HEK293 (cell line): ENCODE measurements around the gene EGR1.
"Not testable (repeated sequence)": the region's sequence is repeated elsewhere in the genome, so short reads cannot be mapped to it uniquely, and the experiment has no call there.

Source experiments
- CTCF ChIA-PET: fragments of 350-600 bp; formaldehyde crosslinking; extraction: SDS; loops from one replicate; lab custom pipeline; 2021; ENCODE audit warnings: antibody characterized with exemption; lab: Yijun Ruan, JAX
- POLR2A ChIA-PET: fragments of 300-600 bp; formaldehyde crosslinking; extraction: SDS; loops from one replicate; lab custom pipeline; 2020; ENCODE audit warnings: antibody characterized with exemption, inconsistent platforms; lab: Yijun Ruan, JAX
- H3K27ac ChIP-seq: fragments of 200-500 bp; sonication (Bioruptor generic); 2 replicates; pipeline ENCODE4 v1.5.1; 2014; ENCODE audit warnings: low read depth, low read length, control low read depth, inconsistent platforms; ENCODE audit errors: extremely low read depth
- H3K36me3 ChIP-seq, 2 experiments: fragments of 200-500 bp in 1 of 2; sonication (Bioruptor generic) in 1 of 2; 1 replicate in 1 of 2; 2 replicates in 1 of 2; pipeline ENCODE4 v1.5.1; 2014 to 2017; ENCODE audit warnings: inconsistent platforms in 2 of 2, low read length in 2 of 2; ENCODE audit not compliant: control insufficient read depth in 2 of 2, insufficient read depth in 1 of 2
- H3K4me1 ChIP-seq: fragments of 200-500 bp; sonication (Bioruptor generic); 2 replicates; pipeline ENCODE4 v1.5.1; 2014; ENCODE audit warnings: mild to moderate bottlenecking, low read length, inconsistent platforms; ENCODE audit not compliant: control insufficient read depth, insufficient read depth
- H3K4me3 ChIP-seq: 2 replicates; pipeline ENCODE4 v1.5.1; 2011; ENCODE audit warnings: low read depth, mild to moderate bottlenecking, control low read depth, low read length, moderate library complexity
- H3K9me3 ChIP-seq: fragments of 200-500 bp; sonication (Bioruptor generic); 2 replicates; pipeline ENCODE4 v1.5.1; 2014; ENCODE audit warnings: low read depth, low read length, inconsistent platforms; ENCODE audit not compliant: control insufficient read depth, insufficient read depth
- FEZF1 ChIP-seq: fragments of 450-650 bp; formaldehyde crosslinking; IDR thresholded peaks from 2 replicates; pipeline ENCODE4 v1.5.1; 2016; ENCODE audit warnings: missing biosample characterization, missing genetic modification characterization
- KLF1 ChIP-seq: fragments of 450-650 bp; formaldehyde crosslinking; IDR thresholded peaks from 2 replicates; pipeline ENCODE4 v1.5.1; 2016; ENCODE audit warnings: missing biosample characterization, missing genetic modification characterization
- RBAK ChIP-seq: fragments of 450-650 bp; formaldehyde crosslinking; IDR thresholded peaks from 2 replicates; pipeline ENCODE4 v1.5.1; 2016; ENCODE audit warnings: missing biosample characterization, missing genetic modification characterization
- SETDB1 ChIP-seq: IDR thresholded peaks from one replicate; pipeline ENCODE4 v1.6.1; 2017; ENCODE audit warnings: mild to moderate bottlenecking, low read length, moderate library complexity, mixed read lengths; ENCODE audit not compliant: insufficient read length
- SP7 ChIP-seq: fragments of 450-650 bp; formaldehyde crosslinking; IDR thresholded peaks from 2 replicates; pipeline ENCODE4 v1.5.1; 2016; ENCODE audit warnings: missing biosample characterization, missing genetic modification characterization
- ZNF138 ChIP-seq: fragments of 450-650 bp; formaldehyde crosslinking; IDR thresholded peaks from 2 replicates; pipeline ENCODE4 v1.5.1; 2016; ENCODE audit warnings: missing biosample characterization, missing genetic modification characterization, borderline replicate concordance
- ZNF16 ChIP-seq: fragments of 450-650 bp; formaldehyde crosslinking; IDR thresholded peaks from 2 replicates; pipeline ENCODE4 v1.5.1; 2016; ENCODE audit warnings: low read depth, missing biosample characterization, missing genetic modification characterization
- ZNF223 ChIP-seq: fragments of 450-650 bp; formaldehyde crosslinking; IDR thresholded peaks from 2 replicates; pipeline ENCODE4 v1.5.1; 2016; ENCODE audit warnings: missing biosample characterization, missing genetic modification characterization
- ZNF23 ChIP-seq: fragments of 450-650 bp; formaldehyde crosslinking; IDR thresholded peaks from 2 replicates; pipeline ENCODE4 v1.5.1; 2016; ENCODE audit warnings: missing biosample characterization, missing genetic modification characterization, borderline replicate concordance
- ZNF266 ChIP-seq: fragments of 450-650 bp; formaldehyde crosslinking; IDR thresholded peaks from 2 replicates; pipeline ENCODE4 v1.5.1; 2016; ENCODE audit warnings: missing biosample characterization, missing genetic modification characterization, low read depth
- ZNF341 ChIP-seq: fragments of 450-650 bp; formaldehyde crosslinking; IDR thresholded peaks from 2 replicates; pipeline ENCODE4; 2016; ENCODE audit warnings: low read depth, missing biosample characterization, missing genetic modification characterization
- ZNF514 ChIP-seq: fragments of 450-650 bp; formaldehyde crosslinking; IDR thresholded peaks from 2 replicates; pipeline ENCODE4 v1.5.1; 2016; ENCODE audit warnings: missing biosample characterization, missing genetic modification characterization
- ZNF548 ChIP-seq: fragments of 450-650 bp; formaldehyde crosslinking; IDR thresholded peaks from 2 replicates; pipeline ENCODE4 v1.5.1; 2016; ENCODE audit warnings: missing biosample characterization, missing genetic modification characterization
- ZNF600 ChIP-seq: fragments of 450-650 bp; formaldehyde crosslinking; IDR thresholded peaks from 2 replicates; pipeline ENCODE4 v1.5.1; 2016; ENCODE audit warnings: missing biosample characterization, missing genetic modification characterization
- ZNF660 ChIP-seq: fragments of 450-650 bp; IDR thresholded peaks from 2 replicates; pipeline ENCODE4 v1.5.1; 2018; ENCODE audit warnings: missing biosample characterization, mild to moderate bottlenecking, missing genetic modification characterization
- ZNF76 ChIP-seq: fragments of 450-650 bp; formaldehyde crosslinking; IDR thresholded peaks from 2 replicates; pipeline ENCODE4; 2016; ENCODE audit warnings: low read depth, missing biosample characterization, missing genetic modification characterization, borderline replicate concordance
- ZNF843 ChIP-seq: fragments of 450-650 bp; formaldehyde crosslinking; IDR thresholded peaks from 2 replicates; pipeline ENCODE4 v1.5.1; 2016; ENCODE audit warnings: missing biosample characterization, missing genetic modification characterization
- TF ChIP-seq, protein P1 (sequence below): fragments of 450-650 bp; formaldehyde crosslinking; IDR thresholded peaks from 2 replicates; pipeline ENCODE4 v1.5.1; 2016; ENCODE audit warnings: missing biosample characterization, missing genetic modification characterization
- TF ChIP-seq, protein P2 (sequence below): fragments of 450-650 bp; formaldehyde crosslinking; IDR thresholded peaks from 2 replicates; pipeline ENCODE4 v1.5.1; 2017; ENCODE audit warnings: missing biosample characterization, missing genetic modification characterization
- TF ChIP-seq, protein P3 (sequence below): fragments of 450-650 bp; formaldehyde crosslinking; IDR thresholded peaks from 2 replicates; pipeline ENCODE4 v1.5.1; 2016; ENCODE audit warnings: missing biosample characterization, missing genetic modification characterization
- TF ChIP-seq, protein P4 (sequence below): fragments of 450-650 bp; formaldehyde crosslinking; IDR thresholded peaks from 2 replicates; pipeline ENCODE4; 2016; ENCODE audit warnings: missing biosample characterization, missing genetic modification characterization

Gene EGR1

DNA sequence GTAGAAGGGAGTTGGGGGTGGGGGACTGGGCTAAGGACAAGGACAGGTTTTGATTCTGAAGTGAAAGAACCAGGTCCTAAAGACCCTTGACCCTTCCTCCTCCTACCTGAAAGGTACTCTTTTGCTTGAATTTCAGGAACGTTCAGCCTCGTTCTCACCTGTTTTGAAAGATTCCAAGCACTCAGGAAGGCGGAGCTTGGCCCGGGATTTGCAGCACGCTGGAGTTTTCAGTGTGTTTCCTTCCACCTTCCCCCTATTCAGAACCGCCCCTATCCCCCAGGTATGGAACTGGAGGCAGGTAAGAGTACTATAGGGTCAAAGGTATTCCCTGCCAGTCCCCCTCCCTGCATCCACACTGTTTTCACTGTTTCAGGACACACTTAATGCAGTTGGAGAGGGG, 7.1 kb downstream of the EGR1 start:
- no peaks in the 10 kb centered on the region for H3K9me3 ChIP-seq
- H3K4me3 ChIP-seq: no peak overlapping the region
- POLR2A ChIA-PET: no interaction called here
- no peaks in the 10 kb centered on the region for H3K4me1 ChIP-seq
- H3K27ac ChIP-seq: no peak overlapping the region
- TF ChIP-seq, protein P1, sequence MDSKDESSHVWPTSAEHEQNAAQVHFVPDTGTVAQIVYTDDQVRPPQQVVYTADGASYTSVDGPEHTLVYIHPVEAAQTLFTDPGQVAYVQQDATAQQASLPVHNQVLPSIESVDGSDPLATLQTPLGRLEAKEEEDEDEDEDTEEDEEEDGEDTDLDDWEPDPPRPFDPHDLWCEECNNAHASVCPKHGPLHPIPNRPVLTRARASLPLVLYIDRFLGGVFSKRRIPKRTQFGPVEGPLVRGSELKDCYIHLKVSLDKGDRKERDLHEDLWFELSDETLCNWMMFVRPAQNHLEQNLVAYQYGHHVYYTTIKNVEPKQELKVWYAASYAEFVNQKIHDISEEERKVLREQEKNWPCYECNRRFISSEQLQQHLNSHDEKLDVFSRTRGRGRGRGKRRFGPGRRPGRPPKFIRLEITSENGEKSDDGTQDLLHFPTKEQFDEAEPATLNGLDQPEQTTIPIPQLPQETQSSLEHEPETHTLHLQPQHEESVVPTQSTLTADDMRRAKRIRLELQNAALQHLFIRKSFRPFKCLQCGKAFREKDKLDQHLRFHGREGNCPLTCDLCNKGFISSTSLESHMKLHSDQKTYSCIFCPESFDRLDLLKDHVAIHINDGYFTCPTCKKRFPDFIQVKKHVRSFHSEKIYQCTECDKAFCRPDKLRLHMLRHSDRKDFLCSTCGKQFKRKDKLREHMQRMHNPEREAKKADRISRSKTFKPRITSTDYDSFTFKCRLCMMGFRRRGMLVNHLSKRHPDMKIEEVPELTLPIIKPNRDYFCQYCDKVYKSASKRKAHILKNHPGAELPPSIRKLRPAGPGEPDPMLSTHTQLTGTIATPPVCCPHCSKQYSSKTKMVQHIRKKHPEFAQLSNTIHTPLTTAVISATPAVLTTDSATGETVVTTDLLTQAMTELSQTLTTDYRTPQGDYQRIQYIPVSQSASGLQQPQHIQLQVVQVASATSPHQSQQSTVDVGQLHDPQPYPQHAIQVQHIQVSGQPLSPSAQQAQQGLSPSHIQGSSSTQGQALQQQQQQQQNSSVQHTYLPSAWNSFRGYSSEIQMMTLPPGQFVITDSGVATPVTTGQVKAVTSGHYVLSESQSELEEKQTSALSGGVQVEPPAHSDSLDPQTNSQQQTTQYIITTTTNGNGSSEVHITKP (tag by site-specific recombination): 0 out of 2 replicates have a peak, but pooled peaks have one; percentile 44
- TF ChIP-seq ZNF514 (tag by site-specific recombination): no peak
- H3K36me3 ChIP-seq: peaks cover 0 to 3% of the 10 kb centered on the region in 2 experiments; a peak in 1 of 3 replicates
- CTCF ChIA-PET: interaction anchor here (1.1 kb wide), 1 partner anchor 75 kb away, joined by 3 read pairs; no protein-coding TSS in a partner anchor

DNA sequence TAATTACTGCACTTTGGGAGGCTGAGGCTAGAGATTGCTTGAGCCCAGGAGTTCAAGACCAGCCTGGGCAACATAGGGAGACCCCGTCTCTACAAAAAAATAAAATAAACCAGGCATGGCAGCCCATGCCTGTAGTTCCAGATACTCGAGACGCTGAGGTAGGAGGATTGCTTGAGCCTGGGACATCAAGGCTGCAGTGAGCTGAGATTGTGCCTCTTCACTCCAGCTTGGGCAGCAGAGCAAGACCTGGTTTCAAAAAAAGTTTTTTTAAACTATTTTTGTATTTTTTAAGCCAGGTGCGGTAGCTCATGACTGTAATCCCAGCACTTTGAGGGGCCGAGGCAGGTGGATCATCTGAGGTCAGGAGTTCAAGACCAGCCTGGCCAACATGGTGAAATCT, 7.9 kb downstream of the EGR1 start:
- CTCF ChIA-PET: interaction anchor here (0.7 to 1.1 kb wide), 2 partner anchors 39 to 75 kb away, joined by 3 read pairs; no protein-coding TSS in a partner anchor
- H3K27ac ChIP-seq, H3K36me3 ChIP-seq, POLR2A ChIA-PET, H3K9me3 ChIP-seq, H3K4me1 ChIP-seq, H3K4me3 ChIP-seq: not testable (repeated sequence)

DNA sequence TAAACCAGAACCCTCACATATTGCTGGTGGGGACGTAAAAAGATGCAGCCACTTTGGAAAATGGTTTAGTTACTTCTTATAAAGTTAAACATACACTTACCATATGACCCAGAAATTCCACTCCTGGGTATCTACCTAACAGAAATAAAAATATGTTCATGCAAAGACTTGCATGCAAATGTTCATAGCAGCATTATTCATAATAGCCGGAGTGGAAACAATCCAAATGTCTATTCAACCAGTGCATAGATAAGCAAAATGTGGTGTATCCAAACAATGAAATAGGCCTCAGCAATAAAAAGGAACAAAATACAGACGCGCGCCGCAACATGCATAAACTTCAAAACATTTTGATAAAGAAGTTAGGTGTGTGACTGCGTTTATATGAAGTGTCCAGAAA, 11.6 kb downstream of the EGR1 start:
- Histone ChIP-seq H3K4me3 (no peak overlapping the region), H3K36me3 (no peaks in the 10 kb centered on the region), H3K4me1 (no peaks in the 10 kb centered on the region), H3K27ac (no peak overlapping the region), H3K9me3 (no peaks in the 10 kb centered on the region)
- CTCF ChIA-PET: interaction anchor here (1.4 kb wide), 1 partner anchor 12 kb away, joined by 4 read pairs; the partner anchor contains the start of gene EGR1
- POLR2A ChIA-PET: no interaction called here
- TF ChIP-seq SETDB1: no peak
- TF ChIP-seq ZNF660: no peak
- TF ChIP-seq, protein P2, sequence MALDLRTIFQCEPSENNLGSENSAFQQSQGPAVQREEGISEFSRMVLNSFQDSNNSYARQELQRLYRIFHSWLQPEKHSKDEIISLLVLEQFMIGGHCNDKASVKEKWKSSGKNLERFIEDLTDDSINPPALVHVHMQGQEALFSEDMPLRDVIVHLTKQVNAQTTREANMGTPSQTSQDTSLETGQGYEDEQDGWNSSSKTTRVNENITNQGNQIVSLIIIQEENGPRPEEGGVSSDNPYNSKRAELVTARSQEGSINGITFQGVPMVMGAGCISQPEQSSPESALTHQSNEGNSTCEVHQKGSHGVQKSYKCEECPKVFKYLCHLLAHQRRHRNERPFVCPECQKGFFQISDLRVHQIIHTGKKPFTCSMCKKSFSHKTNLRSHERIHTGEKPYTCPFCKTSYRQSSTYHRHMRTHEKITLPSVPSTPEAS (tag by site-specific recombination): no peak
- no peak for TF ChIP-seq ZNF23 (tag by site-specific recombination)
- no peak for TF ChIP-seq ZNF138
- no peak for TF ChIP-seq ZNF266 (tag by site-specific recombination)
- no peak for TF ChIP-seq FEZF1 (tag by site-specific recombination)
- no peak for TF ChIP-seq RBAK

DNA sequence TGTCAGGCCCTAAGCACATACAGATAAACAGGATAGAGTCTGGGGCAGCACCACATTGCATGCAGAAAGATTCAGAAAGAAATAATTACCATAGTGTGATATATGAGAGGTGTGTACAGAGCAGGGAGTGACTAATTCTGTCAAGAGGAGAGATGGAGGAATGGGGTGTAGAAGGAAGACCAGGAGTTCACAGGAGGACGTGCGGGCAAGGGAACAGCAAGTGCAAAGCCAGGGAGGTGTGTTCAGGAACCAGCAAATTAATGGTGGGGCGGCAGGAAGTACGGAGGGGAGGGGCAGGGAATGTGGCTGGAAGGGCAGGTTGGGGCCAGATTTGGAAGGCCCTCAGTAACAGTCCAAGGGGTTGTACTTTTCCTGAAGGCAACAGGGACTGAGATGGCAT, 17.4 kb downstream of the EGR1 start:
- Histone ChIP-seq H3K27ac (no peak overlapping the region), H3K36me3 (no peaks in the 10 kb centered on the region), H3K9me3 (no peaks in the 10 kb centered on the region), H3K4me1 (no peaks in the 10 kb centered on the region), H3K4me3 (no peak overlapping the region)
- ChIA-PET CTCF (interaction anchor here (0.8 to 1.2 kb wide), 3 partner anchors 18 to 33 kb away, joined by 3 to 7 read pairs (median 3); no protein-coding TSS in a partner anchor), POLR2A (no interaction called here)
- TF ChIP-seq, protein P3, sequence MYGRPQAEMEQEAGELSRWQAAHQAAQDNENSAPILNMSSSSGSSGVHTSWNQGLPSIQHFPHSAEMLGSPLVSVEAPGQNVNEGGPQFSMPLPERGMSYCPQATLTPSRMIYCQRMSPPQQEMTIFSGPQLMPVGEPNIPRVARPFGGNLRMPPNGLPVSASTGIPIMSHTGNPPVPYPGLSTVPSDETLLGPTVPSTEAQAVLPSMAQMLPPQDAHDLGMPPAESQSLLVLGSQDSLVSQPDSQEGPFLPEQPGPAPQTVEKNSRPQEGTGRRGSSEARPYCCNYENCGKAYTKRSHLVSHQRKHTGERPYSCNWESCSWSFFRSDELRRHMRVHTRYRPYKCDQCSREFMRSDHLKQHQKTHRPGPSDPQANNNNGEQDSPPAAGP (tag by site-specific recombination): 0 out of 2 replicates have a peak, but pooled peaks have one; percentile 22
- 0 out of 2 replicates have a peak, but pooled peaks have one; percentile 14 for TF ChIP-seq KLF1 (tag by site-specific recombination)
- TF ChIP-seq, protein P4, sequence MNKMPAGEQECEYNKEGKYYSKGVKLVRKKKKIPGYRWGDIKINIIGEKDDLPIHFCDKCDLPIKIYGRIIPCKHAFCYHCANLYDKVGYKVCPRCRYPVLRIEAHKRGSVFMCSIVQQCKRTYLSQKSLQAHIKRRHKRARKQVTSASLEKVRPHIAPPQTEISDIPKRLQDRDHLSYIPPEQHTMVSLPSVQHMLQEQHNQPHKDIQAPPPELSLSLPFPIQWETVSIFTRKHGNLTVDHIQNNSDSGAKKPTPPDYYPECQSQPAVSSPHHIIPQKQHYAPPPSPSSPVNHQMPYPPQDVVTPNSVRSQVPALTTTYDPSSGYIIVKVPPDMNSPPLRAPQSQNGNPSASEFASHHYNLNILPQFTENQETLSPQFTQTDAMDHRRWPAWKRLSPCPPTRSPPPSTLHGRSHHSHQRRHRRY (tag by site-specific recombination): no peak
- no peak for TF ChIP-seq ZNF843
- peak; percentile 48 for TF ChIP-seq SP7 (tag by site-specific recombination)
- TF ChIP-seq ZNF16 (tag by site-specific recombination): no peak
- TF ChIP-seq ZNF548 (tag by site-specific recombination): peak; percentile 69; the same call in 1 of the 2 replicates
- no peak for TF ChIP-seq ZNF223
- 0 out of 2 replicates have a peak, but pooled peaks have one; percentile 29 for TF ChIP-seq ZNF600
- TF ChIP-seq ZNF76: no peak
- peak; percentile 86 for TF ChIP-seq ZNF341 (tag by site-specific recombination)
